ENCODE measurements around the gene KIF7.
"Not testable (repeated sequence)": the region's sequence is repeated elsewhere in the genome, so short reads cannot be mapped to it uniquely, and the experiment has no call there.

The KIF7 gene

DNA sequence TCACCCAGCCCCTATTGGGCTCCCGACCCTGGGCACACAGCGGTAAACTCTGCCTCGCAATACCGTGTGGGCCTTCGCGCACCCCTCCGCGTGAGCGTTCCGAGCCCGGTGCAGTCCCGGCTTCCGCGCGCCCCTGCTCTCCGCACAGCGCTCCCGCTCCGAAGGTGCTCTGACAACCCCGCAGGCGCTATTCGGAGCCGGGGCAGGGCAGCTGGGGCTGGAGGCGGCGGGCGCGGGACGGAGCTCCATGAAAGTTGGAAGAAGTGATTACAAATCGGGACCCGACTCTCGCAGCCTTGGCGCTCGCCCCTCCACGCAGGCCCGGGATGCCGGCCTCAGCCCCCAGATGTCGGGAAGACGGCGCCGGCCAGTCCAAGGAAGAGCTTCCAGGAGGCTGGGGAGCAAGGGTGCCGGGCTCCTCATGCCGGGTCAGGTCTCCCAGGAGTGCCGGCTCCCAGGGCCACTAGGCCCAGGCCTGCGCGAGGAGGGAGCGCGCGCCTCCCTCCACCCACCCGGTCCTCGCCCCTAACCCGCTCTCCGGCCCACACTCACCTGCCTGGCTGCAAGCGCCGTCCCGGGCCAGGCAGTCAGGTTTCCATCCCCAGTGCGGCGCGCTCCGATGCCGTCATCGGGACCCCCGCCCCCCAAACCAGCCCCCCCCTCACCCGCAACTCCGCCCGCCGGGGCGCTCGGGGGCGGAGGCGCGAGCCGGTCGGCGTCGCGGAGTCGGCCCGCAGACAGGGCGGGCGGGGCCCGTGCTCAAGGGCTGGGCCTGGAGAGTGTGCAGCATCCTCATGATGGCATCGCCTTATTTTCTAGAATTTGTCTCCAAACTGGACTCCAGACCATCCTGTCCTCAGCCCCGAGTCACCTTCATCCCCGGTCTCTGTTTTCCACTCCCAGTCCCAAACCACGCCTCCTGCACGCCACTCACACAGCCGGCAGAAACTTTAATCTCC, at the start of gene KIF7:
KIF7 (minus strand) TSS at position 621 of the 959 bp plus-strand sequence. CDS start 2,537 bp downstream, outside the sequence.
- DNase-seq (ENCODE audit: low read depth in 2 of 2): peak; percentile 29 to 59
- H3K4me3 ChIP-seq (replicated peaks in 1 of 2; ENCODE audit: low read depth in 2 of 2, low read length in 2 of 2): peak within 1 kb of the TSS; percentile 64 to 74
- TF ChIP-seq CTCF (IDR thresholded peaks at IDR 0.05; ENCODE audit: low read depth, low read length): no peak

GRCh38 chr15:89704411-89704810, 49.1 kb upstream of the KIF7 start:
- TF ChIP-seq CTCF (IDR thresholded peaks at IDR 0.05; ENCODE audit: low read depth, low read length): no peak
- H3K4me3 ChIP-seq (replicated peaks in 1 of 2; ENCODE audit: low read depth in 2 of 2, low read length in 2 of 2): no peak overlapping the region
- peak in 1 of 2 donors; percentile 23 for DNase-seq (ENCODE audit: low read depth in 2 of 2)

GRCh38 chr15:89695198-89695597, 39.9 kb upstream of the KIF7 start:
- TF ChIP-seq CTCF (IDR thresholded peaks at IDR 0.05; ENCODE audit: low read depth, low read length): no peak
- H3K4me3 ChIP-seq (replicated peaks in 1 of 2; ENCODE audit: low read depth in 2 of 2, low read length in 2 of 2): no peak overlapping the region
- DNase-seq (ENCODE audit: low read depth in 2 of 2): no peak

GRCh38 chr15:89693696-89694095, 38.4 kb upstream of the KIF7 start:
- DNase-seq (ENCODE audit: low read depth in 2 of 2): no peak
- no peak for TF ChIP-seq CTCF (IDR thresholded peaks at IDR 0.05; ENCODE audit: low read depth, low read length)

DNA sequence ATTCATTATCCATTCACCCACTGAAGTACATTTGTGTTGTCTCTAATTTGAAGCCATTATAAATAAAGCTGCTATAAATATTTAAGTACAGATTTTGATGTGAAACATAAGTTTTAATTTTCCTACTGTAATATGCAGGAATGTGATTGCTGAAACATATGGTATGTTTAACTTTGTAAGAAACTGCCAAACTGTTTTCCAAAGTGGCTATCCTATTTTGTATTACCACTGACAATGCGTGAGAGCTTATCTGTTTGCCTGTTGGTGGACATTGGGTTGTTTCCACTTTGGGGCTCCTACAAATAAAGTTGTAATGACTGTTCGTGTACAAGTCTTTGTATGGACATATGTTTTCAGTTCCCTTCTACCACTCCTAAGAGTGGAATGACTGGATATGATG, 37.8 kb upstream of the KIF7 start:
- no peak for DNase-seq (ENCODE audit: low read depth in 2 of 2)
- no peak overlapping the region for H3K4me3 ChIP-seq (replicated peaks in 1 of 2; ENCODE audit: low read depth in 2 of 2, low read length in 2 of 2)
- TF ChIP-seq CTCF (IDR thresholded peaks at IDR 0.05; ENCODE audit: low read depth, low read length): no peak

More at GRCh38 chr15:89693696-89694095, 38.4 kb upstream of the KIF7 start:
- H3K4me3 ChIP-seq (replicated peaks in 1 of 2; ENCODE audit: low read depth in 2 of 2, low read length in 2 of 2): no peak overlapping the region

DNA sequence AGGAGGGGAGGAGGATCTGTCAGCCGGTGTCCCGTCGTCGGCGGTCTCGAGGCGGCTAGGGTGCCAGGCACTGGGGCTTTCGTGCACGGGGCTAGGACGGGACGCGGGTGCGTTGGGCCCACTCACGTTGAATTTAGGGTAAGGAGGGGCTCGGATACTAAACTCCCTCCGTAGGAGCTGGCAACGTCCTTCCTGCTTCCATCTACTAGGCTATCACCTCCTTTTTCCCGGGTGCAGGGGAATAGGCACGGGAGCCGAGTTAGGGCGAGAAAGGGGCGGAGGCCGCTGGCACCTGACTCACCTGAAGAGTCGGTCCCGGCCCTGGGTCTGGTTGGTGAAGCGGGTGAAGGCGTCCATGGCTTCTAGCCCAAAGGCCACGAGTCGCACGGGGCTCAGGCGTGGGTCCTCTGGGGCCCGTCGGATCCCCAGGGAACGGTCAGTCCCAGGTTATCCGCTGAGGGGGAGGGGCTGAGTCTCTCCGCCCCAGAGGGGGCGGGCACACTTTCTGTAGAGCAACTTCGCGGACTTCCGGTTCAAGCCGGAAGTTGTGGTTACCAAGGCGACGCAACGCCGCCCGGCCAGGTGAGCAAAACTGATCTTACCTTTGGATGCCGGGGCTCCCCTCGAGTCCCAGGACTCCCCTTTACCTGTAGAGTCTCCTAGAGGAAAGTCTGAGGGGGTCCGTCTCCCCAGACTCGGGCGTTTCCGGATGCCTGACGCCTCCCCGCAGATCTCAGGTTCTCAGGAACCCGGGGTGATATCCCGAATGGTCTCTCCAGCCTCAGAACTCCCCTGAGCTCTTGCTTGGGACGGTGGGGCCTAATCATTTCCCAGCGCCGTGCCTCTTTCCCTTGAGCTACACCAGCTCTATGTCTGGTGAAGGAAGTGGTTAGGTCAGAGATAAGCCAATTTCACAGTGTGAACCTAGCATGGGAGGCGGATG, 35.3 kb upstream of the KIF7 start, which contains the start of the genes PEX11A and WDR93:
PEX11A (minus strand) TSS at position 479 of the 943 bp plus-strand sequence; CDS start at position 357, 122 bp downstream.
WDR93 (plus strand) TSS at position 536 of the 943 bp plus-strand sequence. CDS start 10,936 bp downstream, outside the sequence.
- H3K4me3 ChIP-seq (replicated peaks in 1 of 2; ENCODE audit: low read depth in 2 of 2, low read length in 2 of 2): peak within 1 kb of the TSS; percentile 79 to 91
- peak; percentile 60 to 78 for DNase-seq (ENCODE audit: low read depth in 2 of 2)
- TF ChIP-seq CTCF (IDR thresholded peaks at IDR 0.05; ENCODE audit: low read depth, low read length): no peak

GRCh38 chr15:89689930-89690275, 34.6 kb upstream of the KIF7 start:
- not testable (repeated sequence) for DNase-seq (ENCODE audit: low read depth in 2 of 2)
- H3K4me3 ChIP-seq (replicated peaks in 1 of 2; ENCODE audit: low read depth in 2 of 2, low read length in 2 of 2): peak overlapping the region; percentile 79 to 91

Measured in cardiac fibroblast (primary cell).